Endothelial cell of umbilical vein (primary cell): ENCODE measurements around the gene VAMP2. TPM values are rescaled to one million over a fixed set of nuclear protein-coding genes. Genes with fewer than 3 reads are reported as not detected.

ENCODE experiments used
- BruUV-seq: library from RNA; stranded (reverse); fragments of 400-500 nt; replicated peaks from 2 replicates; lab custom pipeline; 2021; lab: Mats Ljungman, UMichigan
- CTCF ChIA-PET: fragments of 300-600, 350-600 bp; sonication (Branson Sonifier 250); formaldehyde crosslinking; loops from one replicate; lab custom pipeline; 2021; ENCODE audit warnings: antibody characterized with exemption, inconsistent platforms; lab: Charles Lee
- POLR2A ChIA-PET: fragments of 300-600, 350-600 bp; sonication (Branson Sonifier 250); formaldehyde crosslinking; loops from one replicate; lab custom pipeline; 2021; ENCODE audit warnings: antibody characterized with exemption, inconsistent platforms; lab: Charles Lee
- DNase-seq: peaks from one replicate; pipeline ENCODE4 v3.0.0-alpha.2; 2011; ENCODE audit warnings: low read depth, low spot score
- FAIRE-seq: peaks from 2 replicates; lab custom pipeline; 2011; peaks lifted over from hg19 to GRCh38; lab: Jason Lieb, UNC
- H2AFZ ChIP-seq: 2 replicates; pipeline ENCODE4 v1.6.0; 2012; ENCODE audit warnings: low read depth, low read length, control low read depth, inconsistent platforms
- H3K27ac ChIP-seq: 2 replicates; pipeline ENCODE4 v1.5.1; 2011; ENCODE audit warnings: low read depth, mild to moderate bottlenecking, control low read depth, low read length, moderate library complexity; ENCODE audit not compliant: insufficient read depth
- H3K27me3 ChIP-seq, 2 experiments: 2 replicates each; pipeline versions ENCODE4 v1.6.0 to v1.6.1; 2011; ENCODE audit warnings: low read length in 2 of 2, mixed read lengths in 1 of 2; ENCODE audit not compliant: control insufficient read depth in 2 of 2, insufficient read depth in 2 of 2
- H3K36me3 ChIP-seq, 2 experiments: 2 replicates in 1 of 2; 3 replicates in 1 of 2; pipeline ENCODE4 v1.5.1; 2011; ENCODE audit warnings: low read length in 2 of 2, mild to moderate bottlenecking in 1 of 2, moderate library complexity in 1 of 2; ENCODE audit not compliant: control insufficient read depth in 2 of 2, insufficient read depth in 2 of 2; ENCODE audit errors: extremely low read depth in 1 of 2
- H3K4me1 ChIP-seq: 3 replicates; pipeline ENCODE4 v1.5.1; 2011; ENCODE audit warnings: mild to moderate bottlenecking, low read length; ENCODE audit not compliant: control insufficient read depth, insufficient read depth; ENCODE audit errors: extremely low read depth
- H3K4me2 ChIP-seq: 2 replicates; pipeline ENCODE4 v1.6.1; 2011; ENCODE audit warnings: low read length, control low read depth, mixed read lengths; ENCODE audit not compliant: insufficient read depth
- H3K4me3 ChIP-seq, 3 experiments: fragments of 200-600 bp in 1 of 3; sonication (generic), shearing (Covaris generic) in 1 of 3; replicated peaks in 1 of 3; 2 replicates each; pipeline ENCODE4 v1.5.1; 2011 to 2016; ENCODE audit warnings: control low read depth in 3 of 3, low read length in 3 of 3, mild to moderate bottlenecking in 2 of 3, inconsistent platforms in 1 of 3, low read depth in 1 of 3, moderate library complexity in 1 of 3; ENCODE audit not compliant: insufficient read depth in 1 of 3
- H3K79me2 ChIP-seq: 2 replicates; pipeline ENCODE4 v1.6.0; 2012; ENCODE audit warnings: low read length, inconsistent platforms; ENCODE audit not compliant: control insufficient read depth, insufficient read depth
- H3K9ac ChIP-seq: replicated peaks from 2 replicates; pipeline ENCODE3; 2011; ENCODE audit warnings: low read length, control low read depth; ENCODE audit not compliant: insufficient read depth; ENCODE audit errors: extremely low read depth
- H3K9me1 ChIP-seq: replicated peaks from 3 replicates; pipeline ENCODE4 v1.6.0; 2011; ENCODE audit warnings: mild to moderate bottlenecking, low read length; ENCODE audit not compliant: control insufficient read depth, insufficient read depth; ENCODE audit errors: extremely low read depth
- H3K9me3 ChIP-seq: replicated peaks from 2 replicates; pipeline ENCODE4 v1.5.1; 2012; ENCODE audit warnings: low read length, inconsistent platforms; ENCODE audit not compliant: control insufficient read depth, insufficient read depth
- H4K20me1 ChIP-seq: replicated peaks from 2 replicates; pipeline ENCODE3; 2011; ENCODE audit warnings: mild to moderate bottlenecking, low read length; ENCODE audit not compliant: control insufficient read depth, insufficient read depth; ENCODE audit errors: extremely low read depth
- EZH2 ChIP-seq: IDR thresholded peaks from 2 replicates; pipeline ENCODE4 v1.6.1; 2012; ENCODE audit warnings: borderline replicate concordance, low read depth, mild to moderate bottlenecking, moderate library complexity, low read length, inconsistent platforms; ENCODE audit not compliant: severe bottlenecking
- FOS ChIP-seq: IDR thresholded peaks from 2 replicates; pipeline ENCODE4 v1.6.1; 2011; ENCODE audit warnings: mild to moderate bottlenecking, low read length, moderate library complexity, borderline replicate concordance; ENCODE audit not compliant: insufficient read depth
- GATA2 ChIP-seq: IDR thresholded peaks from 2 replicates; pipeline ENCODE4 v1.7.0; 2011; ENCODE audit warnings: low read depth, mild to moderate bottlenecking, moderate library complexity, mixed read lengths, low read length; ENCODE audit not compliant: insufficient read length, insufficient read depth
- JUN ChIP-seq: IDR thresholded peaks from 2 replicates; pipeline ENCODE4 v1.6.1; 2011; ENCODE audit warnings: borderline replicate concordance, low read depth; ENCODE audit not compliant: insufficient read length, insufficient read depth
- MYC ChIP-seq: IDR thresholded peaks from one replicate; pipeline ENCODE4 v1.6.1; 2011; ENCODE audit warnings: mild to moderate bottlenecking, low read depth, low read length
- POLR2A ChIP-seq: IDR thresholded peaks from 2 replicates; pipeline ENCODE4 v1.6.1; 2012; ENCODE audit warnings: low read depth, mild to moderate bottlenecking, control low read depth, low read length
- POLR2AphosphoS5 ChIP-seq: IDR thresholded peaks from 2 replicates; pipeline ENCODE4 v1.6.1; 2012; ENCODE audit warnings: low read depth, mild to moderate bottlenecking, control low read depth, low read length, moderate library complexity; ENCODE audit not compliant: insufficient read depth
- dilution Hi-C: fragments of 300-500 bp; cut with MboI; formaldehyde crosslinking; loops from one replicate; pipeline ENCODE4 v1.15.0; 2019; ENCODE audit warnings: low sequenced_read_pairs; ENCODE audit not compliant: extremely low pct_ligation_motif_present
- intact Hi-C: fragments of 100-400 bp; cut with micrococcal nuclease; formaldehyde crosslinking; loops from one replicate; pipeline ENCODE4 v1.10.0; 2022
- polyA plus RNA-seq, 4 experiments: library from polyadenylated mRNA; depleted of rRNA in 3 of 4; stranded (reverse) in 3 of 4; unstranded in 1 of 4; fragments of >200 nt; gene quantifications; 2 replicates each; pipeline versions ENCODE4 v1.2.1 to v1.2.3, GENCODE V29; 2011 to 2012; ENCODE audit warnings: missing spikeins in 1 of 4
- total RNA-seq: library from RNA; stranded (reverse); gene quantifications from 2 replicates; pipeline ENCODE4 v1.2.3, GENCODE V29; 2021
- TF ChIP-seq, protein P1 (sequence below): IDR thresholded peaks from 2 replicates; pipeline ENCODE4 v1.6.1; 2011; ENCODE audit not compliant: insufficient read depth, insufficient read length

The VAMP2 gene
- total and polyA plus RNA-seq, 2 donors (not counting 3 experiments of a cell fraction or from before 2014, with no cell fraction given): 35.9 to 38.0 TPM

DNA sequence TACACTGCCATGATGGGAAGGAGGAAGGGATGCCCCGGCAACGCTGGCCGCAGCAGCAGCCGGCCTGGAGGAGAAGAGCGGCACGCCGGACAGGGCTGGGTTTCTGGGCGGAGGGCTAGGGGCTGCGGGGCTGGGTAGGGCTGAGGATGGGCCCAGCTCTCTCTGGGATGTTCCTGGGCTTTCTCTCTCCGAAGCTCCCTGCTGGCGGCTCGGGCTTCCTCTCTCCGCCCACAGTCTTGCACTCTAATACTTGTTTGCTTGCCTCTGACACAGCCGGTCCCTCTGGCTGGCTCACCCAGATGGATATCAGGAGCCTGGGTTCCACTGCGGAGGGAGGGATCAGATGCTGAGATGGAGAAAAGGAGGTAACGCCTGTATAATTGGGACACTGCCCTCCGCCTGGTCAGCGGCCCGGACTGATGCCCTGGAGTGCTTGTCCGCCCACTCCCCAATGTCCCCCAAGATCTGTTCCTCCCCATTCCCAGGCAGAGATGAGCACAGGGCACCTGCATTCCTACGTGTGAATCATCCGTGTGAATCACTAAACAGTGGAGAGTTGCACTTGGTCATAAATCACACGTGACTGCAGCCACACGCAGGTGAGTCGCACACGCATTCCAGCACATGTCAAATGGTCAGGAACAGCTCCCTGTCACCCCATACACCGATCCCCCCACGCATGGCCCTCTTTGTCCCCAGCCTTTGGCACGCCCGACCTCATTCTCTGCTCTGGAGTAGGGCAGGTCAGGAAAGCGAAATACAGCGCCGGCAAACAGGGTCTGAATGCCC is 44.6 kb downstream of the VAMP2 start, which contains the start of gene ALOXE3:
TSS of gene ALOXE3 (minus strand) at position 535 of the 789 bp plus-strand sequence. CDS start at position 11, 524 bp downstream.
- ChIA-PET POLR2A (interaction anchor here (1.0 to 2.7 kb wide), 2 partner anchors 55 to 103 kb away, joined by 3 to 16 read pairs; no protein-coding TSS in a partner anchor), CTCF (interaction anchor here (0.6 to 6.8 kb wide), 15 partner anchors 14 to 336 kb away, joined by 3 to 51 read pairs (median 6); partner anchors contain the start of gene BORCS6)
- H3K4me2 ChIP-seq: peak within 1 kb of the TSS; percentile 54
- H3K79me2 ChIP-seq: no peaks in the 10 kb centered on the region
- H3K9ac ChIP-seq: peak within 1 kb of the TSS; percentile 54
- BruUV-seq: no TSS peak
- H3K27ac ChIP-seq: peak within 1 kb of the TSS; percentile 10
- H2AFZ ChIP-seq: peak within 1 kb of the TSS; percentile 8
- FAIRE-seq (no peak), DNase-seq (peak; percentile 40)
- H4K20me1 ChIP-seq: peaks cover 3% of the 10 kb centered on the region
- TF ChIP-seq FOS: peak; percentile 22
- no peak for TF ChIP-seq EZH2
- TF ChIP-seq POLR2AphosphoS5: no peak
- TF ChIP-seq JUN: no peak
- no peak for TF ChIP-seq POLR2A
- no peak for TF ChIP-seq MYC
- TF ChIP-seq, protein P1, sequence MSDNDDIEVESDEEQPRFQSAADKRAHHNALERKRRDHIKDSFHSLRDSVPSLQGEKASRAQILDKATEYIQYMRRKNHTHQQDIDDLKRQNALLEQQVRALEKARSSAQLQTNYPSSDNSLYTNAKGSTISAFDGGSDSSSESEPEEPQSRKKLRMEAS: peak; percentile 32
- TF ChIP-seq GATA2: peak; percentile 53
- peak within 1 kb of the TSS; percentile 49 to 88 (median 79) for H3K4me3 ChIP-seq
- no peaks in the 10 kb centered on the region for H3K36me3 ChIP-seq
- intact Hi-C loops (loop anchor here (1.0 kb wide), 4 partner anchors 24 to 231 kb away; no protein-coding TSS in a partner anchor), dilution Hi-C loops (no loop called here)
- H3K9me1 ChIP-seq: no peaks in the 10 kb centered on the region
- no peaks in the 10 kb centered on the region for H3K9me3 ChIP-seq
- peaks cover 23% of the 10 kb centered on the region for H3K4me1 ChIP-seq
- peaks cover 30% of the 10 kb centered on the region in 2 experiments for H3K27me3 ChIP-seq
